ENCODE data around the gene HJV. TPM values are rescaled to one million over a fixed set of nuclear protein-coding genes. Genes with fewer than 3 reads are reported as not detected.

Gene HJV
- polyA plus RNA-seq, 3 donors: not detected

DNA sequence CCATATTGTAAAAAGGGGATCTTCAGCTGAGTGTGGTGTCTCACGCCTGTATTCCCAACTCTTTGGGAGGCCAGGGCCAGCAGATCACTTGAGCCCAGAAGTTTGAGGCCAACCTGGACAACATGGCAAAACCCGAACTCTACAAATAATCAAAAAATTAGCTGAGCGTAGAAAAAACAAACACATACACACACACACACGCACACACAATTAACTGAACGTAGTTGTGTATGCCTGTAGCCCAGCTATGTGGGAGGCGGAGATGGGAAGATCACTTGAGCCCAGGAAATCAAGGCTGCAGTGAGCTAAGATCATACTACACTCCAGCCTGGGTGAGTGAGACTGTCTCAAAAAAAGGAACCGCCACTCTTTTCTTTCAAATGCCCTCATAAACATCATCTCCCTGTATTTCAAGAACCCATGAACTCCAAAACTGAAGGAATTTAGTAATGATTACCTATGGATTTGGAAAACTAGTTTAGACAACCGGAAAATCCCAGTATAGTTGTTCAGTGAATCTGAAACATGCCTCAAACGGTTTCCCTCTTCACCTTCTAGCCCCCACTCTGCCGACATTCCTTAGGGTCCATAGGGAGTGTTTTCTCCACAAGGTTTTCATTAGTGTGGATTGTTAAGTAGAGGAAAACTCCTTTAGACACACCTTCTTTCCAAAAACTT, 29.7 kb downstream of the HJV start:
- H3K27ac Mint-ChIP-seq: peak overlapping the region; percentile 70 to 91 (median 86)
- TF ChIP-seq, protein P1, sequence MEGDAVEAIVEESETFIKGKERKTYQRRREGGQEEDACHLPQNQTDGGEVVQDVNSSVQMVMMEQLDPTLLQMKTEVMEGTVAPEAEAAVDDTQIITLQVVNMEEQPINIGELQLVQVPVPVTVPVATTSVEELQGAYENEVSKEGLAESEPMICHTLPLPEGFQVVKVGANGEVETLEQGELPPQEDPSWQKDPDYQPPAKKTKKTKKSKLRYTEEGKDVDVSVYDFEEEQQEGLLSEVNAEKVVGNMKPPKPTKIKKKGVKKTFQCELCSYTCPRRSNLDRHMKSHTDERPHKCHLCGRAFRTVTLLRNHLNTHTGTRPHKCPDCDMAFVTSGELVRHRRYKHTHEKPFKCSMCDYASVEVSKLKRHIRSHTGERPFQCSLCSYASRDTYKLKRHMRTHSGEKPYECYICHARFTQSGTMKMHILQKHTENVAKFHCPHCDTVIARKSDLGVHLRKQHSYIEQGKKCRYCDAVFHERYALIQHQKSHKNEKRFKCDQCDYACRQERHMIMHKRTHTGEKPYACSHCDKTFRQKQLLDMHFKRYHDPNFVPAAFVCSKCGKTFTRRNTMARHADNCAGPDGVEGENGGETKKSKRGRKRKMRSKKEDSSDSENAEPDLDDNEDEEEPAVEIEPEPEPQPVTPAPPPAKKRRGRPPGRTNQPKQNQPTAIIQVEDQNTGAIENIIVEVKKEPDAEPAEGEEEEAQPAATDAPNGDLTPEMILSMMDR (IDR thresholded peaks at IDR 0.05): no peak
- peaks cover 0 to 9% (median 2%) of the 10 kb centered on the region in 7 donors for H3K9me3 Mint-ChIP-seq
- no CpG with 5 or more reads among the region's 10 CpGs for WGBS (ENCODE audit: insufficient coverage)
- H3K4me2 ChIP-seq (replicated peaks; ENCODE audit: extremely low read depth, low read length, poor library complexity, severe bottlenecking): peak overlapping the region; percentile 97
- H3K79me2 ChIP-seq (ENCODE audit: insufficient read depth, low read length): peaks cover 56% of the 10 kb centered on the region
- H3K36me3 Mint-ChIP-seq: peaks cover 42 to 45% of the 10 kb centered on the region in 2 donors
- H4K20me1 ChIP-seq (ENCODE audit: insufficient read depth, low read length): peaks cover 65% of the 10 kb centered on the region
- H3K4me1 Mint-ChIP-seq: peaks cover 65% of the 10 kb centered on the region
- peak overlapping the region; percentile 99 to 100 for H3K4me3 Mint-ChIP-seq
- H3K27me3 Mint-ChIP-seq (ENCODE audit: low read depth in 3 of 3): peaks cover 0 to 3% (median 0%) of the 10 kb centered on the region in 3 donors
- H2AFZ ChIP-seq (ENCODE audit: insufficient read depth, low read depth, low read length, poor library complexity, severe bottlenecking): no peak overlapping the region
- H3K4me3 ChIP-seq (replicated peaks in 1 of 3; ENCODE audit: low read depth in 2 of 3, low read length in 3 of 3): peak overlapping the region; percentile 87 to 100 (median 99)
- H3K4me1 ChIP-seq (ENCODE audit: control insufficient read depth in 1 of 2, insufficient read depth in 2 of 2, low read length in 2 of 2): peaks cover 22 to 42% of the 10 kb centered on the region in 2 donors
- peak overlapping the region; percentile 78 for H3K9ac ChIP-seq (ENCODE audit: insufficient read depth, low read length, poor library complexity, severe bottlenecking)
- H3K27me3 ChIP-seq (ENCODE audit: control insufficient read depth in 2 of 2, insufficient read depth in 2 of 2, low read length in 2 of 2): no peaks in the 10 kb centered on the region
- H3K9me3 ChIP-seq (replicated peaks in 1 of 2; ENCODE audit: control insufficient read depth in 1 of 2, insufficient read depth in 1 of 2, low read length in 2 of 2): no peaks in the 10 kb centered on the region
- H3K36me3 ChIP-seq (replicated peaks in 1 of 2; ENCODE audit: control insufficient read depth in 1 of 2, insufficient read depth in 2 of 2, low read length in 2 of 2): peaks cover 41 to 43% of the 10 kb centered on the region in 2 donors
- intact Hi-C loops (cut with micrococcal nuclease): no loop called here
- DNase-seq: no peak
- H3K27ac ChIP-seq (ENCODE audit: low read depth in 1 of 2, low read length in 2 of 2): peak overlapping the region; percentile 50 to 78

DNA sequence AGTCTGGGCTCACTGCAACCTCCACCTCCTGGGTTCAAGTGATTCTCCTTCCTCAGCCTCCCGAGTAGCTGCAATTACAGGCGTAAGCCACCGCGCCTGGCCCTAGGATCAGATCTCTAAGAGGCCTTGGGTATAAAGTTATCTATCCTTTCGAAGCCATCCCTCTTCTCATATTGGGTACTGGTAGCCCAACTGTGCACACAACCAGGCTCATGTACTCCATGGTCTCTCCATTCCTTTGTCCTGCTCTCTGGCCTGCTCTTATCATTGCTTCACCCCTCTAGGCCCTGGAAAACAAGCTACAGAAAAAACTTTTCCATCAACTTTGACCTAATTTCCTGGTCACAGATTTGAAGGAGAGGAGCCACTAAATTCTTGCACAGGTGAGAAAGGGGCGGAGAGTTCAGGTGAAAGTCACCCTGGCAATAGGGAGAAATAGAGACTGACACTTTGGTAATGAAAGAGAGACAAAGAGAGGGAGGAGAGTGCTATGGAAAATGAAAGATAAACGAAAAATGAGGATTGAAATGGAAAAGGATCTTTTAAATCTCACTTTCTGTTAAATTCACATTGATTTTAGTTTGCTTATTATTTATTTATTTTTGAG, 31.2 kb downstream of the HJV start:
- no peak overlapping the region for H2AFZ ChIP-seq (ENCODE audit: insufficient read depth, low read depth, low read length, poor library complexity, severe bottlenecking)
- no peak for DNase-seq
- intact Hi-C loops (cut with micrococcal nuclease): no loop called here
- H3K4me1 ChIP-seq (ENCODE audit: control insufficient read depth in 1 of 2, insufficient read depth in 2 of 2, low read length in 2 of 2): peaks cover 34 to 53% of the 10 kb centered on the region in 2 donors
- Mint-ChIP-seq H3K4me1 (peaks cover 79% of the 10 kb centered on the region), H3K36me3 (peaks cover 36 to 39% of the 10 kb centered on the region in 2 donors), H3K4me3 (no peak overlapping the region), H3K9me3 (peaks cover 0 to 9% (median 2%) of the 10 kb centered on the region in 7 donors), H3K27ac (peak overlapping the region; percentile 21 to 91 (median 70)), H3K27me3 (ENCODE audit: low read depth in 3 of 3) (peaks cover 0 to 3% (median 0%) of the 10 kb centered on the region in 3 donors)
- H3K36me3 ChIP-seq (replicated peaks in 1 of 2; ENCODE audit: control insufficient read depth in 1 of 2, insufficient read depth in 2 of 2, low read length in 2 of 2): peaks cover 33 to 34% of the 10 kb centered on the region in 2 donors
- WGBS (ENCODE audit: insufficient coverage): 100% methylated on average over 3 of the region's 7 CpGs
- H3K27me3 ChIP-seq (ENCODE audit: control insufficient read depth in 2 of 2, insufficient read depth in 2 of 2, low read length in 2 of 2): no peaks in the 10 kb centered on the region
- peaks cover 50% of the 10 kb centered on the region for H3K79me2 ChIP-seq (ENCODE audit: insufficient read depth, low read length)
- peak overlapping the region in 1 of 2 donors; percentile 78 for H3K27ac ChIP-seq (ENCODE audit: low read depth in 1 of 2, low read length in 2 of 2)
- no peaks in the 10 kb centered on the region for H3K9me3 ChIP-seq (replicated peaks in 1 of 2; ENCODE audit: control insufficient read depth in 1 of 2, insufficient read depth in 1 of 2, low read length in 2 of 2)
- peaks cover 55% of the 10 kb centered on the region for H4K20me1 ChIP-seq (ENCODE audit: insufficient read depth, low read length)
- H3K9ac ChIP-seq (ENCODE audit: insufficient read depth, low read length, poor library complexity, severe bottlenecking): no peak overlapping the region
- H3K4me2 ChIP-seq (replicated peaks; ENCODE audit: extremely low read depth, low read length, poor library complexity, severe bottlenecking): peak overlapping the region; percentile 97
- H3K4me3 ChIP-seq (replicated peaks in 1 of 3; ENCODE audit: low read depth in 2 of 3, low read length in 3 of 3): peak overlapping the region in 2 of 3 experiments; percentile 7 to 99
- TF ChIP-seq, protein P1 (IDR thresholded peaks at IDR 0.05): no peak
